ENCODE data around the gene CTSE.
"Not testable (repeated sequence)": the region's sequence is repeated elsewhere in the genome, so short reads cannot be mapped to it uniquely, and the experiment has no call there.

Gene CTSE

DNA sequence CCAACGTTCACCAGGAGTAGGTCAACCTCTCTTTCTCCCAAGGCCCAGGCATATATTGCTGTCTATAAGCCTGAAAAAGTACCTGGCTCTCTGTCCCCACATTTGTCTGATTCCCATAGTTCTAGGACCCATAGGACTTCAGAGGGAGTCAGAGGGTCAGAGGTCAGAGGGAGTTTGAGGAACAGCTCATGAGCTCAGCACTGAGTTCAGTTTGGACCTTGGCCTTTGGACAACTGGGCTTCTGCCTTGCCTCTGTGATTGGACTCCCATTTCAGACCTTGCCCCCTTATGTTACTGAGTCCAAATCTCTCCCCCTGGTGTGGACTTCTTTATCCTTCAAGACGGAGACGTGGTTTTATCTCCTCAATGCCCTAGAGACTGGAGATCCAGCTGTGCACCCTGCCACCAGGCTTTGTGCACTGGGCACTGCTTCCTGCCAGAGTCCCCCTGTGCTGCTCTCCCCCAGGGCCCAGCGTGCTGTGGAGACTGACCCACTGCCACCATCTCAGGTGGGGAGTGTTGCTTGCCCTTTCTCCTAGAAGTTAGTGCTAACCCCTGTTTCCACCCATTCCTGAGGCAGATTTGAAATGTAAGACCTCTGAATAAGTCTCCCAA lies 3.2 kb downstream of the CTSE start:
- DNase-seq (ENCODE audit: extremely low read depth in 1 of 2, low read depth in 1 of 2) = no peak

DNA sequence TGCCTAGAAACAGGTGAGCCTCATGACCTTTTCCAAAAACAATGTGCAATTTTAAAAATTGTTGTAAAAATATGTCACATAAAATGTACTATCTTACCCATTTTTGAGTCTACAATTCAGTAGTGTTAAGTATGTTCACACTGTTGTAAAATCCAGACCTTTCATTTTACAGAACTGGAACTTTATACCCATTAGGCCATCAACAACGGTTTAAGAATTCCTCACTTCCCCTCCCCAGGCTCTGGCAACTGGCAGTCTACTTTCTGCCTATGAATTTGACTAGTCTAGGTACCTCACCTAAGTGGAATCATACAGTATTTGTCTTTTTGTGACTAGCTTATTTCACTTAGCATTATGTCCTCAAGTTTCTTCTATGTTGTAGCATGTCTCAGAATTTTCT lies 8.6 kb downstream of the CTSE start:
- no peak for DNase-seq (ENCODE audit: extremely low read depth in 1 of 2, low read depth in 1 of 2)

DNA sequence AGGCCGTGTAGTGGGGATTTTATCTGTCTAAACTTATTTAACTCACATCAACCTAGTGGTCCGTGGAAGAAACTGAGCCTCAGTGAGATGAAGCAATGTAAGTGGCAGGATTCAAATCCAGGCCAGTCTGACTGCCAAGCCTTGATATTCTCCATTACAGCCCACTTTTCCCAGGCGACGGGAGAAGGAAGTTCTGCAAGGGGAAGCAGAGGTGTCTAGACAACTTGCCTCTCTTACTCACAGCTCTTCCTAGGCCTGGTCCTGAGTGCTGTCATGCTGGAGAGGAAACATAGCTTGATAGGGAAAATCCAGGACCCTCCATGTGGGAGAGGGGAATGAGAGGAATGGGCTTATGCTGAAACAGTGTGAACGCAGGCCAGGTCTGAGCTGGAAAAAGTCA lies 9.1 kb downstream of the CTSE start:
- no peak for DNase-seq (ENCODE audit: extremely low read depth in 1 of 2, low read depth in 1 of 2)

DNA sequence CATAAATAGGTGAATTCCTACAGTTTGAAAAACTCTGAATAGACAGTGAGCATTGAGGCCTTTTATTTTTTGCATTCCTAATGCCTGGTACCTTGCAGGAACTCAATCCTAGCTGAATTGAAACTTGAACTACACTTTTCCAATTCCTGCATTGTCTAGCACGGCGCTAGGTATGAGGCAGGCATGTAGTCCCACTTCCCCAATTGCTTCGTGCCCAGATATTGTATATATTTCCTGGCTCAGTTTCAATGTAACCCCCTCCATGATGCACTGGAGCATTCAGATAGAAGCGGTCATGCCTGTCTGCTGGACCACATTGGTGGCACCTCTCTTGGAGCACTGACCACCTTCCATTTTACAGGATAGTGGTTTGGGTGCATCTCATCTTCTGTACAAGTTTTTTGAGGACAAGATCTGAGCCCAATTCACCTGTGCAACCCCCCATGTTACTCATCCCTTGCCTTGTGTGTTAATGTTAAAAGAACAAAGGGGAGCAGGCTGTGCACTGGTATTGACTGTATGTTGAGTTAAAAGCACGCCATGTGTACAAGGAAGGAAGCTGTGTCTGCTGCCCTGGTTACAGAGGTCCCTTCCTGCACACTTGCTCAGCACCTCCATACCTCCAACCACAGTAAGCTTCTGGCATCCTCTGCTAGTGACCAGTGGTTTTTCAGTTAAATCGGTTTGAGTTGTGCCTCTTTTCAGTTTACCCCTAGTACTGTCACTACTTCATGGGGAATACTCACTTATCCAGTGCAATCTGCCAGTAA lies 10.5 kb downstream of the CTSE start:
- no peak for DNase-seq (ENCODE audit: extremely low read depth in 1 of 2, low read depth in 1 of 2)

DNA sequence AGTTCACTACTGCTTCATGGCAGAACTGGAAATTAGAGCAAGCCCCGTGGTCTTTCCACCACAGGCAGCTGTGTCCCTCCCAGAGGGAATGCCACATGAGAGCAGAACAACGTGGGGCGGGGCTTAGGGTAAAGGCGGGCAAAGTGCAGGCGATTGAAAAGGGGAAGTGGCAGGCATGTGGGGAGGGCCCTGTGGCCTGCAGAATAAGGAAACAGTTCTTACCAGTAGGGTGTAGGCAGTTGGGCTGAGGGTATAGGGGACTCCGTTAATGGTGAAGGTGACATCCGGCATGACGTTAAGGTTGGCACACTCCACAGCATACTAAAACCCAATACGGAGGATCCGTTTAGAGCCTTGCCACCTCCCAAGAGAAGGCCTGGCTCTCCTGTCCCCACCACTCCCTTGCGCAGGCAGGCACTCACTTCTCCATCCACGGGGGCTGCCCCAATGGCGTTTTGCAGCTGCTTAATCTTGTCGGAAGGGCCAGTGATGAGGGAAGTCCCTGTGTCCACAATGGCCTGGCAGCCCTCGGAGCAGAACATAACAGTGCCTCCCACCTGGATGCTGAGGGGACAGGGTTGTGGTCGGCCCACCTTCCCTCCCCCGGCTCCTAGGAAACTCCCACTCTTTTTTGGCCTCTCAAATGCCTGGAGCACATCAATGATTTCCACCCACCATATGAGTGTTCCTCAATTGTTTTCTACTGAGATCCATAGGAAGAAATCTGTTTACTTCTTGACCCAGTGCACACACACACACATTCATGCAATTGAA lies 11.4 kb downstream of the CTSE start:
- DNase-seq (ENCODE audit: extremely low read depth in 1 of 2, low read depth in 1 of 2) = peak in 1 of 2 donors; percentile 6

DNA sequence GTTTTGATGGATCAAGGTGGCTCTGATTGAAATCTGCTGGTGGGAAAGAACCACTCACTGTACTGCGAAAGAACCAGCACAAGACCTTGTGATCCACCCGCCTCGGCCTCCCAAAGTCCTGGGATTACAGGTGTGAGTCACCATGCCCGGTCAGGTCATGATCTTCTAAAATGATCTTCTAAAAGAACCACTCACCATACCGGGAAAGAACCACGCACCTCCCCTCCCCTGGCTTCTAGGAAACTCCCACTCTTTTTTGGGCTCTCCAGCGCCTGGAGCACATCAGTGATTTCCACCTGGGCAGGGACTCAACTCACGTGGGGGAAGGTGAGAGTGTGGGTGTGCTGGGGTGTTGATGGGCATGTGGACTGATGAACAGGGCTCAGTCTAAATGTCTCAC lies 12.6 kb downstream of the CTSE start:
- no peak for DNase-seq (ENCODE audit: extremely low read depth in 1 of 2, low read depth in 1 of 2)

DNA sequence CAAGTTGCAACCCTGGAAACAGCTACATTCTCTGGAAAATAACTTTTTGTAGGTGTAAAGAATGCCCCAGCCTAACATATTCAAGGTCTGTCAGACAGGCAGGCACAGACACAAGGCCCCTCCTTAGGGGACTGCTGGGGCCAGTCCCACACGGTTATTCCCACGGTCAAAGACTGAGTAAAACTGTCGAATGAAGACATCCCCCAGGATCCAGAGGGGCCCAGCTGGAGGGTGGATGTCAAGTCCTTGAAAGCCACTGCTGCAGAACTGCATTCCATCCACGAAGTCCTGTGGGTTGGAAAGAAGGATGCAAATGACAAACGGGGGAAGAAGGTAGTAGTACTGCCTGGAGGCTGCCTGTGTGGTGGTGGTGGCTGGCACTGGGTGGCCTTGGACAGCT lies 13.6 kb downstream of the CTSE start:
- DNase-seq (ENCODE audit: extremely low read depth in 1 of 2, low read depth in 1 of 2) = no peak

DNA sequence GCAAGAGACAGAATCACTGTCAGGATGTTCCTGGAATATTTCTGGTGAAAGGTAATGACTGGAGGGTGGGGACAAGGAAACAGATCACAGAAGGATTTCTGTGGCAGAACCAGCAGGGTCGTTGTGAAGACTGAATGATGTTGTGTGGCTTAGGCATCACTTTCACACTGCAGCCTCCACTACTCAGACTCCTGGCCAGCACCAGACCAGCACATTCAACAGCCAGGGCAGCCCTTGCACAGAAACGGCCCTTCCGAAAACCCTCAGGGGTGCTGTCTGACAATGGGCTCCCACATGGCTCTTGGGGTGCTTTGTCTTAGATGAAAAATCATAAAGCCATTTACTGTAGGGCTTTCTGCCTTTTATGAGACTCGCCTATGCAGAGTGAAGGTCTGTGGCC lies 16.7 kb downstream of the CTSE start:
- DNase-seq (ENCODE audit: extremely low read depth in 1 of 2, low read depth in 1 of 2) = no peak

DNA sequence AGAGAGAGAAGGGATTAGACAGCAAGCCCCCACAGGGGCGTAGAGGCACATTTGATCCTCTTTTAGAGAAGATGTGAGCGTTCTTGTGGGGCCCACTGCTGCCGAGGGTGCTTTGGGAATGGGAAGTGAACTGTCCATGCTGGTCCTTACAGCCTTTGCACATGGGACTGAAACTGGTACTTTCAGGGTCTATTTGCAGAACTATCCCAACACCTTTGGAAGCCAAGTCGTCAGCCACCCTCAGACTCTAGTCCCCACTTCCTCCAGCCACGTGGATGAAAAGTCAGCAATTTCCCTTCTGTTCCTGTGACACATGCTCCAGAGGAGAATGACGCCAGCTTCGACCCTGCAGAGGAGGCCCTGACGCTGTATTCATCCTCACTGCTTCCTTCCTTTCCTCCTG lies 17.9 kb downstream of the CTSE start:
- no peak for DNase-seq (ENCODE audit: extremely low read depth in 1 of 2, low read depth in 1 of 2)

DNA sequence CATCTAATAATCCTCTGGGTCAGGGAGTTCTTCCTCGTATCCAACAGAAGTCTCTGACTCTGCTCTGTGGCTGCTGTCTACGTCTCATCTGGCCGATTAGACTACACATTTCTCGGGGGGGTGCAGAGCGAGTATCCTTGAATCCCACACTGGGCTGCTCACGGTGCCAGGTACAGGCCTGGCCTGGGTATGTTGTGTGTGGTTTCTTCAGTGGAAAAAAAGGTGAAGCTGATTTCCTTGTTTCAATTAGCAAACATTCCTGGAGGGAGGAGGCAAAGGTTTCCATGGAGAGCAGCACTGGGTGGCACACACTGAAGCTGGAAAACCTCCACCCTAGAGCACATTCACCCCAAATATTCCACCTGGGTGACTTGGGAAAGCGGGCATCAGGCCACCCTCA lies 18.5 kb downstream of the CTSE start:
- no peak for DNase-seq (ENCODE audit: extremely low read depth in 1 of 2, low read depth in 1 of 2)

DNA sequence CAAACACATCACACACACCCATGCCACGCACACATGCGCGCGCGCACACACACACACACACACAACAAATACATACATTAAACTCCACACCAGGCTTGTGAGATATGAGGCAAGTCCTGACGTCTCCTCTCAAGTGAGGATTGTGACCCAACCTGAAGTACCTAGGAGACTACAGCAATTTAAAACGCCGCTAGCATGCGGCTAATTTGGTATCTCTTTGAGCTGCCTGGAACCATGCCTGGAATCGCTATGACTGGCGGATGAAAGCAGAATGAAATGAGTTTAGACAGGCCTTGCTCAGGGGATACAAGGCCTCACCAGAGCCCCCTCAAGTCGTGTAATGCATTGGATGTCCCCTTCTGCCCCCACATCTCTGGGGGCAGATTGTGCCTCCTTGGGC lies 18.9 kb downstream of the CTSE start:
- no peak for DNase-seq (ENCODE audit: extremely low read depth in 1 of 2, low read depth in 1 of 2)

DNA sequence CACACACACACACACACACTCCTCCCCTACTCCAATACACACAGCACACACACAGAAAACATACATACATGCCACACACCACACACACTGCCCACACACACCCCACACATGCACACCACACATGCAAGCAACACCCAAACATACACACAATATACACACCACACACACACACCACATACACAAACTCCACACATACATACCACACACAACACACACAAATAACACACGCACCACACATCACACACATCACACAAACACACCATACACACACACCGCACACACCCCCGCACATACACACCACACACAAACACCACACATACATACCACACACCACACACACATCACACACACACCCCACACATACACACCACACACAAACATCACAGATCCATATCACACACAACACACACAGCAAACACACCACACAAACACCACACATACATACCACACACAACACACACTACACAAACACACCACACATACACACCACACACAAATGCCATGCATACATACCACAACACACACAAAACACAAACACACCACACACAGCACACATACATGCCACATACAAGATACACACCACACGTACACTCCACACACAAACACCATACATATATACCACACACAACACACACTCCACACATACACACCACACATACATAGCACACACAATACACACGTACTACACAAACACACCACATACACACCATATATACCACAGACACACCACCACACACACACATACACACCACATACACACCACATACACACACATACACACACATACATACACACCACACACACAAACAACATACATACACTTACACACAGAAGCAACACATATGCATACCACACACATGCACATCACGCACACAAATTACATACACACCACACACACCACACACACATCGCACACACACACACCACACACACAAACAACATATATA lies 19.6 kb downstream of the CTSE start:
- DNase-seq (ENCODE audit: extremely low read depth in 1 of 2, low read depth in 1 of 2) = no peak

DNA sequence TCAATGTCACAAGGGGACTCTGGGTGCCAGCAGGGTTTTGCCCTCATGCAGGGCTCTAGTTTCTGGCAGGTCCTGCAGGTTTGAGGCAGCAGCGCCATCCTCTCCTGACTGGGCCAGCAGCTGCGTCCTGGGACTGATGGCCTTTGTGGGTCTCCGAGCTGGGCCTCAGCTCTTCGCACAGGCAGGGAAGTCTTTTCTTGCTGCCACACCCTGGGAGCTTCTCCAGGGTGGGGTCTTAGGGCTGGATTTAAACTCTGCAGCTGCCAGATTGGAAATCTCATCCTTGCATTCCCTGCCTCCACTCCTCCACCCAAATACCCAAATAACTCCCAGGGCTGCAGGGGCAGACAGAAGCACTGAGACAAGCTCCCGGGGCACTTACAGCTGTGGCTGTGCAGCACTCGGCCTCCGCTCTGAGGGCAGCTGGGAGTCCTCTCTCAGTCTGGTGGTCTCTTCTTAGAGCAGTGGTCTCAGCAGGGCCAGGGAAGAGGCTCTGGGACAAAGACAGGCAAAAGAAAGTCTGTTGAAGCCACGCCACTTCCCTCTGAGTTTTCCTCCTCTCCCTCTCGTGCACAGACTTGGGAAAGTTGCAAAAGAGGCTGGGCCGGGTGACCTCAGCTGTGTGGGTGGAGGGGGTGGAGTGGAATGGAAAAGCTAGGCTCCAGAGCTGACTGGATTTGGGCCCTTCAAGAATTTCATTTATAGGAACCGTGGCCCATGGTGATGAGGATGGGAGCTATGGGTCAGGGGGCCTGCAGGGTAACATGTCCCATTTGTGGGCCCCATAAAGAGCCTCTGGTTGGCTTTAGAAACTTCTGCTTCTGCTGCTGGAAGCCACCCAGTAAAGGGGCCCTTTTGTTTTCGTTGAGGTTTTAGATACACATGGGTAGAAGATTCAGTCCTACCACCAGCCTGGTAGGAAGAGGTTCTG lies 20.6 kb downstream of the CTSE start, which contains the start of gene RAB7B:
TSS of gene RAB7B (minus strand) at position 525 of the 931 bp plus-strand sequence. CDS start 9,260 bp downstream, outside the sequence.
- DNase-seq (ENCODE audit: extremely low read depth in 1 of 2, low read depth in 1 of 2) = no peak

DNA sequence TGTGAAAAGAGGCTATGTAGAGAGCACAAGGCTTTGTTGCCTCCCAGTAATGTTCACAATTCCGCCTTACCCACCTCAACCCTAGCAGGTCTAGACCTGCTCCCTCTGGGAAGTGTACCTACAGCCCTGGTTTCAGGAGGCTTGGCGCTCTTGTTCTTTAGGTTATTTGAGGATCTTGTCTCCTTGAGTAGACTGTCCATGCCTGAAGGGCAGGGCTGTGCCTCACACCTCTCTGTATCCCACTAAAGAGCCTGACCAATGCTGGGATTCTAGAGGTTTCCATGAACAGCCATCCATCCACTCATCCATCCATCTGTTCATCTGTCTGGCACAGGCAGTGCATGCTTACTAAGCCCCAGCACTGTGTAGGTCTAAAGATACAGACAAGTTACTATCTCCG lies 21.5 kb downstream of the CTSE start:
- no peak for DNase-seq (ENCODE audit: extremely low read depth in 1 of 2, low read depth in 1 of 2)

DNA sequence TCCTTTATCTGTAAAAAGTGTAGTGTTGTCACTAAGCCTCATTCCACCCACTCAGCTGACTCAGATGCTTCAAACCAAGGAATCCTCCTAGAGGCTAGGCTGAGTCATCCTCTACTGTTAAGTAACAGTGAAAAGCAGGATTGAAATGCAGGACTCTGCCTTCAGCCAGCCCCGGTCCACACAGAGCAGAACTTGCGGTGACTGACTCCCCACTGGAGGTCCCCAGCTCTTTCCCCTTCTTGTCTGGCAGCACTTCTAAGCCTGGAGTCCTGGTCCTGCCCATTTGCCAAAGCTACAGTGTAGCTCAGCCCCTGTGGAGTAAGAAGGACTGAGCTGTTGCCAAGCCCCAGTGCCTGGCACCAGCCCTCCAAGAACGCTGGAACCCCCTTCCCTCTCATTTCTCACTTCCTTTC lies 22.2 kb downstream of the CTSE start:
- no peak for DNase-seq (ENCODE audit: extremely low read depth in 1 of 2, low read depth in 1 of 2)

DNA sequence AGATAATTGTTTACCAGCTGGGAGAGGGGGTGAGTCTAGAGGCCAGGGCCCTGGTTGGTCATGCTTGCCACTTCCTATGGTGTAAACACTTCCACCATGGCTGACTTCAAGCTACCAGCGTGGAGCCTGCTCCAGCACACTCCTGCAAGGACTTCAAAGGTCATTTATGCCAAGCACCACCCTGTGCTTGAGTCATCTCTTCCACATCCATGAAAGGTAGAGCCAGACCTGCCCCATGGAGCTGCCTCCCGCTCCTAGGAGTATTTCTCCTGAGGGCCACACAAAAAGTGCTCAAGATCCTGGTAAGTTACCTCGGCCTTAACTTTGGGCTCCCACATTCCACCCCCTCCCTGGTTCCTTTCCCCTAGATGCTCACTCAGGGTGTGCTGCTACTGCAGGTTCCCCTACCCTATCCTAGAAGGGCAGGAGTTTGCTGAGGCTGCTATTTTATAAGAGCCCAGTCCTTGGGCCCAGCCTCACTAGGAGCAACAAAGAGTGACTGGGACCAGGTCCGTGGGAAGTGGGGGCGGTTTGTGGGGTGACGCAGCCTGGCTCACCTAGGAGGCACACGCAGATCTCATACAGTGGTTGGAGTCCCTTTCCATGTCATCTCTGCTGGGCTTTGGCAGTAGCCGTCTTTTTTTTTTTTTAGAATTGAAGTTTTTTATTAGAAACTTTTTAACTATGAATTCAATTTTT lies 22.9 kb downstream of the CTSE start:
- DNase-seq (ENCODE audit: extremely low read depth in 1 of 2, low read depth in 1 of 2) = no peak

DNA sequence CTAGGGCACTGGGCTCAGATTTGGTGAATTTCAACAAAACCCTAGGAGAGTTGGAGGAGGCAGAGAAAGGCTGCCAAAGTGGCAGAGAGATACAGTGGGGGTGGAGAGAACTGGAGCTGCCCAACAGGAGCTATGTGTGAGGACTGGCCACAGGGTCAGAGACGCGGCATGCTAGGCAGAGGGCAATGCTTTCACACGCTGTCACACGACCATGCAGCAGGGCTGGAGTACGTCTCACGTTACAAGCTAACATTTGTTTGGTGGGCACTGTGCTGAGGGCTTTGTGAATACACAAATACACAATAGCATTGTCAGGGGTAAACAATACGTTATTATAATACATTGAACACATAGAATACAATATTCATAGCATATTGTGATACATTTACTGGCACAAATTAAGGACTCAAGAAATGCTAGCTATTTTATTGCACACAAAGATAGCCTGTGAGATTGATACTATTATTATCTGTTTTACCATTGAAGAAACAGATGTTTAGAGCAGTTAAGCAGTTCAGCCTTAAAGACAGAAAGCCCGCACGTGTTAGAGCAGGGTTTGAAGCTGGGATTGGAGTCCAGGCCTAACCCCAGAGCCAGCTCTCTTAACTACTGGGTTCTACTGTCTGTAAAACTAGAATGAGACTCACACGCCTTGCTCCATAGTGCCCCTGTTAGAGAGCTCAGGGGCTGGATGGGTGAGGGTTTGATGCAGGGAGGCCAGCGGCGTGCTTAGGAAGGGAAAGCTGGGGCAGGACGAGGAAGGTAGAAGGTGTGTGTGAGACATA lies 25.0 kb downstream of the CTSE start:
- no peak for DNase-seq (ENCODE audit: extremely low read depth in 1 of 2, low read depth in 1 of 2)

DNA sequence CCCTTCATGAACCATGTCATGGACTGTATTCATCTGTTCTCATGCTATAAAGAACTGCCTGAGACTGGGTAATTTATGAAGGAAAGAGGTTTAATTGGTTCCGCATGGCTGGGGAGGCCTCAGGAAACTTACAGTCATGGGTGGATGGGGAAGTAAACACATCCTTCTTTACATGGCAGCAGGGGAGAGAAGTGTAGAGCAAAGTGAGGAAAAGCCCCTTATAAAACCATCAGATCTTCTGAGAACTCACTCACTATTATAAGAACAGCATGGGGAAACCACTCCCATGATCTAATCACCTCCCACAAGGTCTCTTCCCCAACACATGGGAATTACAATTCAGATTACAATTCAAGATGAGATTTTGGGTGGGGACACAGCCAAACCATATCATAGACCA lies 27.1 kb downstream of the CTSE start:
- DNase-seq (ENCODE audit: extremely low read depth in 1 of 2, low read depth in 1 of 2) = not testable (repeated sequence)
